H9 (cell line): ENCODE measurements around the gene RASA3. TPM values are rescaled to one million over a fixed set of nuclear protein-coding genes. Genes with fewer than 3 reads are reported as not detected.
A peak's percentile ranks its signal among the peaks of the same experiment; 100 is the strongest.

Experiments used
- DNase-seq: peaks from one replicate; pipeline ENCODE4 v3.0.0-alpha.2; 2017
- H2AFZ ChIP-seq: one replicate; pipeline ENCODE4 v1.6.1; 2013; ENCODE audit warnings: mild to moderate bottlenecking, low read length, control low read depth, moderate library complexity
- H2AK5ac ChIP-seq: 2 replicates; pipeline ENCODE4 v1.6.1; 2013; ENCODE audit warnings: low read length, control low read depth, mixed read lengths; ENCODE audit not compliant: insufficient read length
- H2BK120ac ChIP-seq: one replicate; pipeline ENCODE4 v1.6.1; 2013; ENCODE audit warnings: low read depth, mild to moderate bottlenecking, low read length, control low read depth, inconsistent platforms; ENCODE audit not compliant: poor library complexity, severe bottlenecking
- H2BK12ac ChIP-seq: 2 replicates; pipeline ENCODE4 v1.6.1; 2013; ENCODE audit warnings: low read length, control low read depth, mixed read lengths, low read depth; ENCODE audit not compliant: insufficient read length
- H2BK15ac ChIP-seq: 2 replicates; pipeline ENCODE4 v1.6.1; 2013; ENCODE audit warnings: low read depth, low read length, control low read depth
- H2BK20ac ChIP-seq: one replicate; pipeline ENCODE4 v1.6.1; 2013; ENCODE audit warnings: low read depth, mild to moderate bottlenecking, low read length, control low read depth, inconsistent platforms; ENCODE audit not compliant: poor library complexity, severe bottlenecking
- H2BK5ac ChIP-seq: 2 replicates; pipeline ENCODE4 v1.6.1; 2013; ENCODE audit warnings: low read length, control low read depth, mixed read lengths; ENCODE audit not compliant: insufficient read length
- H3K14ac ChIP-seq: 2 replicates; pipeline ENCODE4 v1.6.1; 2013; ENCODE audit warnings: low read length, control low read depth; ENCODE audit not compliant: insufficient read depth
- H3K18ac ChIP-seq: 2 replicates; pipeline ENCODE4 v1.6.1; 2013; ENCODE audit warnings: low read depth, mild to moderate bottlenecking, mixed read lengths, low read length, control low read depth; ENCODE audit not compliant: insufficient read length
- H3K23ac ChIP-seq: 2 replicates; pipeline ENCODE4 v1.6.1; 2013; ENCODE audit warnings: low read length, control low read depth, mixed read lengths, low read depth; ENCODE audit not compliant: insufficient read length
- H3K23me2 ChIP-seq: 2 replicates; pipeline ENCODE4 v1.6.1; 2013; ENCODE audit warnings: low read depth, mild to moderate bottlenecking, mixed read lengths, low read length, control low read depth; ENCODE audit not compliant: insufficient read length, poor library complexity, severe bottlenecking
- H3K27ac ChIP-seq: 2 replicates; pipeline ENCODE4 v1.5.1; 2013; ENCODE audit warnings: low read length, control low read depth, mixed read lengths, low read depth; ENCODE audit not compliant: insufficient read length
- H3K27me3 ChIP-seq: 2 replicates; pipeline ENCODE4 v1.6.1; 2013; ENCODE audit warnings: low read length, control low read depth, inconsistent platforms; ENCODE audit not compliant: insufficient read depth
- H3K4ac ChIP-seq: 2 replicates; pipeline ENCODE4 v1.6.1; 2013; ENCODE audit warnings: low read depth, mild to moderate bottlenecking, control low read depth, inconsistent platforms, low read length, moderate library complexity
- H3K4me1 ChIP-seq: 2 replicates; pipeline ENCODE4 v1.6.1; 2013; ENCODE audit warnings: low read length, control low read depth, inconsistent platforms; ENCODE audit not compliant: insufficient read depth
- H3K4me2 ChIP-seq: 2 replicates; pipeline ENCODE4 v1.6.1; 2013; ENCODE audit warnings: low read length, control low read depth, mixed read lengths; ENCODE audit not compliant: insufficient read length, insufficient read depth
- H3K56ac ChIP-seq: 2 replicates; pipeline ENCODE4 v1.6.1; 2013; ENCODE audit warnings: low read depth, mild to moderate bottlenecking, mixed read lengths, low read length, control low read depth; ENCODE audit not compliant: insufficient read length
- H3K79me1 ChIP-seq: 2 replicates; pipeline ENCODE4 v1.6.1; 2013; ENCODE audit warnings: low read depth, mild to moderate bottlenecking, moderate library complexity, low read length, control low read depth, inconsistent platforms; ENCODE audit not compliant: insufficient read depth, poor library complexity, severe bottlenecking
- H3K79me2 ChIP-seq: 2 replicates; pipeline ENCODE4 v1.6.1; 2013; ENCODE audit warnings: low read length, control low read depth, inconsistent platforms; ENCODE audit not compliant: insufficient read depth
- H3K9ac ChIP-seq: 2 replicates; pipeline ENCODE4 v1.6.1; 2013; ENCODE audit warnings: low read length, control low read depth, mixed read lengths; ENCODE audit not compliant: insufficient read length; ENCODE audit errors: extremely low read depth
- H3K9me3 ChIP-seq: one replicate; pipeline ENCODE4 v1.6.1; 2013; ENCODE audit warnings: low read depth, low read length, inconsistent platforms; ENCODE audit not compliant: control insufficient read depth
- H3T11ph ChIP-seq: one replicate; pipeline ENCODE4 v1.6.1; 2013; ENCODE audit warnings: mild to moderate bottlenecking, low read length, control low read depth, inconsistent platforms
- H4K20me1 ChIP-seq: one replicate; pipeline ENCODE4 v1.6.1; 2013; ENCODE audit not compliant: control insufficient read depth, insufficient read length, insufficient read depth
- H4K5ac ChIP-seq: 2 replicates; pipeline ENCODE4 v1.6.1; 2013; ENCODE audit warnings: low read depth, mild to moderate bottlenecking, mixed read lengths, low read length, control low read depth; ENCODE audit not compliant: insufficient read length
- H4K8ac ChIP-seq: replicated peaks from 2 replicates; pipeline ENCODE4 v1.6.1; 2013; ENCODE audit warnings: low read length, control low read depth, mixed read lengths, low read depth; ENCODE audit not compliant: insufficient read length
- H4K91ac ChIP-seq: 2 replicates; pipeline ENCODE4 v1.6.1; 2013; ENCODE audit warnings: low read depth, mild to moderate bottlenecking, moderate library complexity, mixed read lengths, low read length, control low read depth; ENCODE audit not compliant: insufficient read length
- H3K27ac Mint-ChIP-seq, 3 experiments: 2 replicates in 2 of 3; 3 replicates in 1 of 3; pipeline ENCODE4 v1.8.0; 2020 to 2021; ENCODE audit warnings: mixed read lengths in 3 of 3, mild to moderate bottlenecking in 1 of 3, moderate library complexity in 1 of 3
- H3K27me3 Mint-ChIP-seq: 2 replicates; pipeline ENCODE4 v1.8.0; 2021; ENCODE audit warnings: low read depth, mild to moderate bottlenecking, moderate library complexity, mixed read lengths
- H3K36me3 Mint-ChIP-seq, 3 experiments: 2 replicates in 2 of 3; 3 replicates in 1 of 3; pipeline ENCODE4 v1.8.0; 2020 to 2021; ENCODE audit warnings: low read depth in 3 of 3, mixed read lengths in 3 of 3; ENCODE audit not compliant: insufficient read depth in 1 of 3
- H3K4me1 Mint-ChIP-seq, 2 experiments: 2 replicates each; pipeline ENCODE4 v1.8.0; 2020; ENCODE audit warnings: mixed read lengths in 2 of 2
- H3K4me3 Mint-ChIP-seq, 2 experiments: 2 replicates in 1 of 2; 3 replicates in 1 of 2; pipeline ENCODE4 v1.8.0; 2020 to 2021; ENCODE audit warnings: mild to moderate bottlenecking in 2 of 2, mixed read lengths in 2 of 2, moderate library complexity in 1 of 2
- H3K9me3 Mint-ChIP-seq, 2 experiments: 2 replicates in 1 of 2; 3 replicates in 1 of 2; pipeline ENCODE4 v1.8.0; 2020; ENCODE audit warnings: mild to moderate bottlenecking in 2 of 2, mixed read lengths in 2 of 2, moderate library complexity in 1 of 2
- WGBS: extraction: QIAGEN DNeasy Blood & Tissue Kit; methylation state at CpG from one replicate; pipeline ENCODE4 v1.1.7; 2013; ENCODE audit warnings: missing lambda C conversion rate, low lambda C conversion rate, mixed read lengths; ENCODE audit not compliant: insufficient read length; ENCODE audit errors: extremely low coverage; 5-methylcytosine and 5-hydroxymethylcytosine counted together
- total RNA-seq: library from RNA; stranded (reverse); gene quantifications from 2 replicates; pipeline ENCODE4 v1.2.1, GENCODE V29; 2021
- TF ChIP-seq, protein P1 (sequence below): fragments of 200-600 bp; sonication (generic); conservative IDR thresholded peaks from 3 replicates; pipeline ENCODE4 v1.8.0; 2021; ENCODE audit warnings: antibody characterized with exemption, mild to moderate bottlenecking

The RASA3 gene
- total RNA-seq, 1 experiment from 2014 or later, result 12.3 TPM

DNA sequence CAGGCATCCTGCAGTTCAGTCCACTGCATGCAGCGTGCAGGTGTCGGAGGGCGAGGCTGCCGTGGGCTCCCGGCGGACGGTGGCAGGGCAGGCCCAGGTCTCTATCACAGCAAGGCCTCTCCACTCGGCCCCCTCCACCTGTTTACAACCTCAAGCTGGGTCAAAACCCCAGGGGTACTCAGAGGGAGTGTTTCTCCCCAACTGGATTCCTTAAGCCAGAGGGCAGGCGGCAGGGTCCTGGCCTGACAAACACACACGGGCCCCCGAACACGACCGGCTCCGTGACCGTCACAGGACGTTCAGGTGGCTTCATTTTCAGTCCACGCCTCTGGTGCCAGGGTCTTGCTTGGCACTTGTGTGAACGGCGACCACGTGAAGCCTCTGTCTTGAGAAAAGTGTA lies 23.5 kb downstream of the RASA3 start:
- no peak overlapping the region for H4K5ac ChIP-seq
- H3K27ac ChIP-seq, result no peak overlapping the region
- TF ChIP-seq, protein P1, sequence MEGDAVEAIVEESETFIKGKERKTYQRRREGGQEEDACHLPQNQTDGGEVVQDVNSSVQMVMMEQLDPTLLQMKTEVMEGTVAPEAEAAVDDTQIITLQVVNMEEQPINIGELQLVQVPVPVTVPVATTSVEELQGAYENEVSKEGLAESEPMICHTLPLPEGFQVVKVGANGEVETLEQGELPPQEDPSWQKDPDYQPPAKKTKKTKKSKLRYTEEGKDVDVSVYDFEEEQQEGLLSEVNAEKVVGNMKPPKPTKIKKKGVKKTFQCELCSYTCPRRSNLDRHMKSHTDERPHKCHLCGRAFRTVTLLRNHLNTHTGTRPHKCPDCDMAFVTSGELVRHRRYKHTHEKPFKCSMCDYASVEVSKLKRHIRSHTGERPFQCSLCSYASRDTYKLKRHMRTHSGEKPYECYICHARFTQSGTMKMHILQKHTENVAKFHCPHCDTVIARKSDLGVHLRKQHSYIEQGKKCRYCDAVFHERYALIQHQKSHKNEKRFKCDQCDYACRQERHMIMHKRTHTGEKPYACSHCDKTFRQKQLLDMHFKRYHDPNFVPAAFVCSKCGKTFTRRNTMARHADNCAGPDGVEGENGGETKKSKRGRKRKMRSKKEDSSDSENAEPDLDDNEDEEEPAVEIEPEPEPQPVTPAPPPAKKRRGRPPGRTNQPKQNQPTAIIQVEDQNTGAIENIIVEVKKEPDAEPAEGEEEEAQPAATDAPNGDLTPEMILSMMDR, result no peak
- H3K4me2 ChIP-seq, result no peak overlapping the region
- H3K4me1 ChIP-seq, result no peaks in the 10 kb centered on the region; the same call in 1 of the 2 replicates
- peaks cover 35 to 46% of the 10 kb centered on the region in 2 experiments for H3K4me1 Mint-ChIP-seq
- H4K8ac ChIP-seq, result no peak overlapping the region
- no peaks in the 10 kb centered on the region for H3K27me3 ChIP-seq
- H2BK12ac ChIP-seq, result no peak overlapping the region
- H3K79me2 ChIP-seq, result peaks cover under 1% of the 10 kb centered on the region; the same call in 1 of the 2 replicates
- no peak overlapping the region for H3K18ac ChIP-seq
- no peak overlapping the region for H3T11ph ChIP-seq
- H3K23me2 ChIP-seq, result peaks cover 3% of the 10 kb centered on the region
- no peak overlapping the region for H2AFZ ChIP-seq
- no peaks in the 10 kb centered on the region for H3K9me3 ChIP-seq
- peaks cover 0 to 3% (median 2%) of the 10 kb centered on the region in 3 experiments; a peak in 3 of 7 replicates for H3K36me3 Mint-ChIP-seq
- peaks cover 2% of the 10 kb centered on the region for H4K20me1 ChIP-seq
- H3K79me1 ChIP-seq, result no peaks in the 10 kb centered on the region
- H3K4me3 Mint-ChIP-seq, result no peak overlapping the region; a peak in 2 of 5 replicates
- H3K9ac ChIP-seq, result no peak overlapping the region
- H3K9me3 Mint-ChIP-seq, result peaks cover 3 to 4% of the 10 kb centered on the region in 2 experiments; a peak in 3 of 5 replicates
- H4K91ac ChIP-seq, result no peak overlapping the region
- no peak overlapping the region for H2BK20ac ChIP-seq
- H3K56ac ChIP-seq, result no peak overlapping the region
- no peak overlapping the region for H3K23ac ChIP-seq
- peak overlapping the region; percentile 55; the same call in 1 of the 2 replicates for H3K14ac ChIP-seq
- no peak overlapping the region for H2BK15ac ChIP-seq
- no peak for DNase-seq
- H2BK5ac ChIP-seq, result no peak overlapping the region
- H3K4ac ChIP-seq, result no peak overlapping the region
- no CpG with 5 or more reads among the region's 20 CpGs for WGBS
- H3K27ac Mint-ChIP-seq, result no peak overlapping the region
- no peak overlapping the region for H2AK5ac ChIP-seq
- H2BK120ac ChIP-seq, result no peak overlapping the region
- H3K27me3 Mint-ChIP-seq, result no peaks in the 10 kb centered on the region
